RWPE2 (cell line): ENCODE measurements around the gene GAPVD1.
"Not testable (repeated sequence)": the region's sequence is repeated elsewhere in the genome, so short reads cannot be mapped to it uniquely, and the experiment has no call there.

Source experiments
- ATAC-seq: fragments of 200-7000 bp; cut with Tn5 transposase; 3 replicates; pipeline ENCODE4 v1.9.1; 2021; ENCODE audit warnings: low read depth
- DNase-seq: peaks from one replicate; pipeline ENCODE4 v3.0.0-alpha.2; 2020; ENCODE audit warnings: low spot score
- H3K27ac ChIP-seq: fragments of 450-650 bp; 2 replicates; pipeline ENCODE4 v1.5.1; 2017; ENCODE audit warnings: mild to moderate bottlenecking; ENCODE audit not compliant: poor library complexity, severe bottlenecking
- H3K27me3 ChIP-seq: fragments of 250-450 bp; sonication (Bioruptor Pico); 2 replicates; pipeline ENCODE4 v1.5.1; 2021; ENCODE audit warnings: mild to moderate bottlenecking, moderate library complexity; ENCODE audit not compliant: insufficient read depth, poor library complexity, severe bottlenecking
- H3K36me3 ChIP-seq: fragments of 250-450 bp; sonication (Bioruptor Pico); 2 replicates; pipeline ENCODE4 v1.5.1; 2020; ENCODE audit warnings: low read depth, mild to moderate bottlenecking, moderate library complexity
- H3K4me1 ChIP-seq: fragments of 250-450 bp; sonication (Bioruptor Pico); 2 replicates; pipeline ENCODE4 v1.5.1; 2021; ENCODE audit warnings: mild to moderate bottlenecking, moderate library complexity; ENCODE audit not compliant: insufficient read depth, poor library complexity, severe bottlenecking
- H3K4me3 ChIP-seq: fragments of 250-450 bp; sonication (Bioruptor Pico); 2 replicates; pipeline ENCODE4 v1.5.1; 2021; ENCODE audit warnings: mild to moderate bottlenecking, moderate library complexity; ENCODE audit not compliant: severe bottlenecking
- H3K9me3 ChIP-seq: fragments of 250-450 bp; sonication (Bioruptor Pico); 2 replicates; pipeline ENCODE4 v1.5.1; 2021; ENCODE audit warnings: mild to moderate bottlenecking, moderate library complexity; ENCODE audit not compliant: severe bottlenecking
- TF ChIP-seq, protein P1 (sequence below): fragments of 450-650 bp; IDR thresholded peaks from one replicate; pipeline ENCODE4 v1.5.1; 2017; ENCODE audit warnings: mild to moderate bottlenecking, moderate library complexity; ENCODE audit not compliant: poor library complexity, severe bottlenecking

GAPVD1 gene

DNA sequence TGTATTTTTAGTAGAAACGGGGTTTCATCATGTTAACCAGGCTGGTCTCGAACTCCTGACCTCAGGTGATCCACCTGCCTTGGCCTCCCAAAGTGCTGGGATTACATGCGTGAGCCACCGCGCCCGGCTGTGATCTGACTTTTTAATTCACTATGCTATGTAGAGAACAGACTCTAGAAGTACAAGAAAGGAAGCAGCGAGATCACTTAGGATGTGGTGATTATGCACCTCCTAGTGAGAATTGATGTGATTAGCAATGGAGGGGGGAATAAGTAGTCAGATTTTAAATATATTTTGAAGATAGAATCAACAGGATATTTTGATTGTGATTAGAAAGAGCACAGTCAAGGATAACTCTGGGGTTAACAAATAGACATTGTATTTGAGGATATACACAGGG lies 36.3 kb downstream of the GAPVD1 start:
- DNase-seq, result no peak
- Histone ChIP-seq H3K27ac (no peak overlapping the region), H3K4me1 (peaks cover 5% of the 10 kb centered on the region), H3K36me3 (peaks cover 38% of the 10 kb centered on the region), H3K4me3 (no peak overlapping the region), H3K27me3 (no peaks in the 10 kb centered on the region), H3K9me3 (no peaks in the 10 kb centered on the region)
- TF ChIP-seq, protein P1, sequence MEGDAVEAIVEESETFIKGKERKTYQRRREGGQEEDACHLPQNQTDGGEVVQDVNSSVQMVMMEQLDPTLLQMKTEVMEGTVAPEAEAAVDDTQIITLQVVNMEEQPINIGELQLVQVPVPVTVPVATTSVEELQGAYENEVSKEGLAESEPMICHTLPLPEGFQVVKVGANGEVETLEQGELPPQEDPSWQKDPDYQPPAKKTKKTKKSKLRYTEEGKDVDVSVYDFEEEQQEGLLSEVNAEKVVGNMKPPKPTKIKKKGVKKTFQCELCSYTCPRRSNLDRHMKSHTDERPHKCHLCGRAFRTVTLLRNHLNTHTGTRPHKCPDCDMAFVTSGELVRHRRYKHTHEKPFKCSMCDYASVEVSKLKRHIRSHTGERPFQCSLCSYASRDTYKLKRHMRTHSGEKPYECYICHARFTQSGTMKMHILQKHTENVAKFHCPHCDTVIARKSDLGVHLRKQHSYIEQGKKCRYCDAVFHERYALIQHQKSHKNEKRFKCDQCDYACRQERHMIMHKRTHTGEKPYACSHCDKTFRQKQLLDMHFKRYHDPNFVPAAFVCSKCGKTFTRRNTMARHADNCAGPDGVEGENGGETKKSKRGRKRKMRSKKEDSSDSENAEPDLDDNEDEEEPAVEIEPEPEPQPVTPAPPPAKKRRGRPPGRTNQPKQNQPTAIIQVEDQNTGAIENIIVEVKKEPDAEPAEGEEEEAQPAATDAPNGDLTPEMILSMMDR, result no peak
- no peak for ATAC-seq

GRCh38 chr9:125302241-125302640 lies 40.6 kb downstream of the GAPVD1 start:
- Histone ChIP-seq H3K27me3 (no peaks in the 10 kb centered on the region), H3K9me3 (no peaks in the 10 kb centered on the region), H3K4me3 (no peak overlapping the region), H3K4me1 (peaks cover 4% of the 10 kb centered on the region), H3K27ac (no peak overlapping the region), H3K36me3 (peaks cover 65% of the 10 kb centered on the region)
- no peak for DNase-seq
- TF ChIP-seq, protein P1, result no peak
- no peak for ATAC-seq

DNA sequence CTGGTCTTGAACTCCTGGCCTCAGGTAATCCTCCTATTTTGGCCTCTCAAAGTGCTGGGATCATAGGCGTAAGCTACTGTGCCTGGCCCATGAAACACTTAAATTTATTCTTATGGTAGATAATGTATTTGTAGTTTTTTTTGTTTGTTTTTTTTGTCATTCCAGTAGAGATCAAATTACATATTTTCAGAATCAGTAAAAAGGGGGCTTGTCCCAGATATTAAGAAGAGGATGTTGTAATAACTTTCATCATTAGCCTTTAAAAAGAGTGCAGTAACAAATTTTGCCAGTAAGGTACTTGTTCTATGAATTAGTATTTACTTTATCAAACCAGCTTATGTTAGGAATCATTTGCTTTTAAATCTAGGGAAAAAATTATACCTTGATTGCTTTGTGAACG lies 42.6 kb downstream of the GAPVD1 start:
- Histone ChIP-seq H3K27ac (no peak overlapping the region), H3K27me3 (no peaks in the 10 kb centered on the region), H3K4me3 (no peak overlapping the region), H3K9me3 (no peaks in the 10 kb centered on the region), H3K36me3 (peaks cover 76% of the 10 kb centered on the region), H3K4me1 (peaks cover 4% of the 10 kb centered on the region)
- no peak for DNase-seq
- TF ChIP-seq, protein P1, result no peak
- no peak for ATAC-seq

DNA sequence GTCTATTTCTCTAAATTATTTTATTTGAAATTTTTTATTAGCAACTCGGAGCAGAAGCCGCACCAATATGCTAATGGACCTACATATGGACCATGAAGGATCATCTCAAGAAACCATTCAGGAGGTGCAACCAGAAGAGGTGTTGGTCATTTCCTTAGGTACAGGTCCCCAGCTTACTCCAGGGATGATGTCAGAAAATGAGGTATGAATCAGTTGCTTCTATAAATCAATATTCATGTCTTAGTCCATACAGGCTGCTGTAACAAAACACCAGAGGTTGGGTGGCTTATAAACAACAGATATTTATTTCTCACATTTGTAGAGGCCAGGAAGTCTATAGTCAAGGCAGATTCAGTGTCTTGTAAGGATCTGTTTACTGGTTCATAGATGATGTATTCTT lies 50.8 kb downstream of the GAPVD1 start:
- Histone ChIP-seq H3K27ac (no peak overlapping the region), H3K4me1 (no peaks in the 10 kb centered on the region), H3K4me3 (no peak overlapping the region), H3K36me3 (peaks cover 61% of the 10 kb centered on the region), H3K9me3 (no peaks in the 10 kb centered on the region), H3K27me3 (no peaks in the 10 kb centered on the region)
- DNase-seq (no peak), ATAC-seq (no peak)
- TF ChIP-seq, protein P1, result no peak

DNA sequence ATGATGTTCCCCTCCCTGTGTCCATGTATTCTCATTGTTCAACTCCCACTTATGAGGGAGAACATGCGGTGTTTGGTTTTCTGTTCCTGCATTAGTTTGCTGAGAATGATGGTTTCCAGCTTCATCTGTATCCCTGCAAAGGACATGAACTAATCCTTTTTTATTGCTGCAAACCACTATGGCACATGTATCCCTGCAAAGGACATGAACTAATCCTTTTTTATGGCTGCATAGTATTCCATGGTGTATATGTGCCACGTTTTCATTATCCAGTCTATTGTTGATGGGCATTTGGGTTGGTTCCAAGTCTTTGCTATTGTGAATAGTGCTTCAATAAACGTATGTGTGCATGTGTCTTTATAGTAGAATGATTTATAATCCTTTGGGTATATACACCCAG lies 54.7 kb downstream of the GAPVD1 start:
- not testable (repeated sequence) for H3K27me3 ChIP-seq, H3K4me3 ChIP-seq, DNase-seq, H3K27ac ChIP-seq, H3K9me3 ChIP-seq, ATAC-seq, H3K4me1 ChIP-seq
- peaks cover 78% of the 10 kb centered on the region for H3K36me3 ChIP-seq
